Retina (tissue), 1 donor: Measurements from ENCODE around the gene ASB18.
A peak's percentile ranks its signal among the peaks of the same experiment; 100 is the strongest.
"Not testable (repeated sequence)": the region's sequence is repeated elsewhere in the genome, so short reads cannot be mapped to it uniquely, and the experiment has no call there.

Source experiments
- DNase-seq: peaks from one replicate; pipeline ENCODE4 v3.0.0-alpha.2; 2016

Gene ASB18, protein sequence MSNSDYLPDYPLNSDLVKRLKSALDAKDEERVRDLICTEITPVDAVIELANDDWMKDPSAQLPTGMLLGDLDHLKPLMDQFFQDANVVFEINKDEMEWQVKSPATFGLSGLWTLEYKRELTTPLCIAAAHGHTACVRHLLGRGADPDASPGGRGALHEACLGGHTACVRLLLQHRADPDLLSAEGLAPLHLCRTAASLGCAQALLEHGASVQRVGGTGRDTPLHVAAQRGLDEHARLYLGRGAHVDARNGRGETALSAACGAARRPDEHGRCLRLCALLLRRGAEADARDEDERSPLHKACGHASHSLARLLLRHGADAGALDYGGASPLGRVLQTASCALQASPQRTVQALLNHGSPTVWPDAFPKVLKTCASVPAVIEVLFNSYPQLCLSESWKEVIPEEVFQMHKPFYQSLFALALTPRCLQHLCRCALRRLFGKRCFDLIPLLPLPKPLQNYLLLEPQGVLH

DNA sequence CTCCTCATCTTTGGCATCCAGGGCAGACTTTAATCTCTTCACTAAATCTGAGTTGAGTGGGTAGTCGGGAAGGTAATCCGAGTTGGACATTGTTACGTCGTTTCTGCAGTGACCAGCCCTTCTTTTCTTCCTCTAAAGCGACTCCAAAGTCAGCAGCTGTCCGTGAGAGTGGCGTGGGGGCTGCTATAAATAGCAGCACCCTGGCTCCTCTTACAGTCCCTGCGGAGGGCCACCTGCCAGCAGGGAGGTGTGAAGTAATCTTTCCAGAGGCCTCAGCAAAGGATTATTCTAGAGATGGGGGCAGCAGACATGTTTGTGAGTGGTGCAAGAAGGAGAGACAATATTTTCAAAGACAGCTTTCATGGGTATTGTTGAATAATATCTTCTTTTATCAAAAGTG lies at the start of gene ASB18:
TSS of gene ASB18 (minus strand) at position 151 of the 400 bp plus-strand sequence. CDS start at position 90, 61 bp downstream.
- no peak for DNase-seq

DNA sequence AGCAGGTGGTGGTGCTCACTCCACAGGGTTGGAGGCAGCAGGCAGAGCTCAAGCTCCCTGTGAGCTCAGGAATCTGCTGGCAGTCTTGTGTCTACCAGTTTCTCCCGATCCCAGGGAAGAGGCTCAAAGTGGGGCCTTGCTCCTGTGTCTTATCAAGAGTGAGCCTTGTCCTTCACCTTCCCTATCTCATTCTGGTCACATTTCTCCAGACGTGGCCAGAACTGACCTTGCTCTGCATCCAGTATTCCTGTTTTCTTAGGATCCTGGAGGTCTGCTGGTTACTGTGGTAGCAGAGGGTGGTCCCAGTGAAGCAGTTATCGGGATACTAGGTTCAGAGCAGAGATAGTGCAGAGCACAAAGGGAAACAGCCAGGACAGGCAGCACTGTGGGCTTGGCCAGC lies 47.1 kb upstream of the ASB18 start:
- no peak for DNase-seq

DNA sequence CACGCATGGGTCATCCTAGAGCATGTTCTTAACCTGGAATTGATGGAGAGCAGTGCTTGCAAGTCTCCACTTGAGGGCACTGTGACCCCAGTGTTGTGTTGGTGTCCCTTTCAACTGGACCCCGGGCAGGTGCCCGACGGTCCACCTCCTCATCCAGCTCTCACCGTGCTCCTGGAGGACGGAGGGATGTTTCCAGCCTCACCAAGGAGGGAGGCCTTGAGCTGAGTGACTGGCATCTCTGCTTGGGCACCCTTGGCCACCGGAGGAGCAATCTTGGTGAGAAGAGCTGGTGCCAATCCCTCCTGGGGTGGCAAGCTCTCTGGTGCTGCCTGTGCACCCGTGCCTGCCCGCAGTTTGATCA lies 45.4 kb upstream of the ASB18 start:
- peak; percentile 47 for DNase-seq

DNA sequence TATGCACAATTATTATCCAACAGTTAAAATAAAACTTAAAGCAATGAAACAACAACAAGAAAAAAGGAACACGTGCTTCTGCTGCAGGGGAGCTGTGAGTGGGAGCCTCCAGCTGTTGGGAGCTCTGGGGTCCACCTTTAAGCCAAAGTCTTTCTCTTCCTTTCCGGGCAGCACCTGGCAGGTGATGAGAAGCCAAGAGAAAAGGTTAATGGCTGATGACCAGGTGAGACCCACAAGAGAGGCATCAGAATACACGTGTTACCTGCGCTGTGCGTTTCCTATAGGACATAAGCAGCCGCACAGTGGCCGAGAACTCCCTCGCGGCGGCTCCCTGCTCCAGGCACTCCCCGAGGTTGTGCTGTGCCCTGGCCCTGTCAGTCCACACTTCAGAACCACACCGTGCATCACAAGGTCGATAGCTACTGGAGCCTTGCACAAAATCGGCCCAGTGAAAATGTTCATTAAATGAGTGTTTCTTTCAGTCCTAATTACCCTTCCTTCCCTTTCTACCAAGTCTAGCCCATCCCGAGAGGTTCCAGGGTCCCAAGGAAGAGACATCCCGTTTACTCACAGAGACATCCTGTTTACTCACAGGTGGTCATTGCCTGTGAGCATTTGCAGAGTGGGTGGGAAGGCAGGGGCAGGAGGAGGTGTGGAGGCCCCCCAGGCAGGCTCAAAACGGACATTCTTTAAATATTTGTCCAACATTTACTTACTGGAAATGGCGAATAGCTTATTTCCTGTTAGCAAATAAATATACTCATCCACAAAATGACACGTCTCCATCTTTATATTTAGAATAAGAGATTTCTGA lies 44.9 kb upstream of the ASB18 start:
- no peak for DNase-seq

DNA sequence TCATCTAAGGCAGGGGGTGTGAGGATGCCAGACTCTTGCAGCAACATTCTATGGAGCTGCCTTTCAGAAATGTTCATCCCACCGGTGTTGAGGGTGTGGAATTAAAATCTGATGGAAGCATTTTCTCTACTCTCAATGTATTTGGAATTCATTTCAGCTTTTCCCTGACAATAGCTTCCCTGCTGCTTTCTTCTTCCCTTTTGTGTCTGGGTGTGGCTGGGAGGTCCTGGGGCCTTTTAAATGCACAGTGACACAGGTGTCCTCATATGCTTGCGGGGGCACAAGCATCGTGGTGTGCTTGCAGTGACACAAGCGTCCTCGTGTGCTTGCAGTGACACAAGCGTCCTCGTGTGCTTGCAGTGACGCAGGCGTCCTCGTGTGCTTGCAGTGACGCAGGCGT lies 43.4 kb upstream of the ASB18 start:
- DNase-seq = no peak

DNA sequence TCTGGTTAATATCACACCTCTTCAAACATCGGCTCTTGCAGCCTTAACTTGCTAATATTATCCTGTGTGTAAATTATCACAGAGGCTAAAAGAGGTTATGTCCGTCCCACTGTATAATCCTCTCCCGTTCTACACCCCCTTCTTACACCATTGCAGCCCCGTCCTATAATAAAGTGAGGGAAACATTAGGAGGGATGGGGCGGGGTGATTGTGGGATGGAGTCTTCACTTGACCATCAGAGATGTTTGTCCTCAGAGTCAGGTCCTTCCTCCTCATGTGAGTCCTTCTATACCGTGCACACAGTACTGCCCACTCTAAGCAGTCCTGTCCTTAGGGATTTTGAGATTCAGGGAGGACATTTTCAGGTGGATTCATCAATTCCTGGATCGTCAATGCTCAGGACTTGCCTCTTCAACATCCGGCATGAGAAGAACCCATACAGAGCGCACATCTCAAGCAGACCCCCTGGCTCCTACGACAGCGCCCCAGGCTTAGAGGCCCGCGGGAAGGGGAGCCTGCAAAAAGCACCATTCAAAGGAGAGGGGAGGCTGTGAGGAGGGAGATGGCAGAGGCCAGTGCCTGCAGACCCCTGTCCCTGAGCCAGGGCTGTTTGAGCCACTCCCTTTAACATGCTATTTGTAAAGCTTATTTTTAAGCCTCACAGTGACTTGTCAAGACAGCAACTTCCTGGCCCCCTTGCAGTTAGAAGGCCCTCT lies 42.8 kb upstream of the ASB18 start:
- no peak for DNase-seq

DNA sequence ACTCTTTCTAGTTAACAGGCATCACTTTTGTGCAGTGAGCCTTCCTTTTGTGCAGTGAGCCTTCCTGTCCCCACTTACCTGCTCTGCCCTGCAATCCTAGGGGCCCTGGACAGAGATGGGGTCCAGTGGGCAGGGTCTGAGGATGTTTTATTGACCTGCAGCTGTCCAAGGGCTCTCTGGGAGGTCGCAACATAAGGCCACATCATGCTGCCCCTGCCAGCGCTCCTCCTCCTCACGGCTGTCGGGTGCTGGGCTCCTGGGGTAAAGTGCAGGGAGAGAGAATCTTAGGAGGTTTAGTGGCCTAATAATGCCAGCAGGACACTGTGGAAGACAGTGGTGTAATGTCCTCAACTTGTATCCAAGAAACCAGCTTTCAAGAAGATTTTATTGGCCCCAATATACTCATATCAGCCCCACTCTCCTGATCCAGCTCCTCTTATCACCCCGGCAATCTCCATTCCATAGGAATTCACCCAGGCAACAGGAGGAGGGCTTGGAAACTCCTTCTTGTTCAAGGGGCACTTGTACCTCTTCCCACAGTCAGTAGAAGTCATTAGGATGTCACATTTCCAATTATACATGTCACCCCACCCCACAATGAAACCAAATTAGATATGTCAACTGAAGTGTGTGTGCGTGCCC lies 41.9 kb upstream of the ASB18 start:
- no peak for DNase-seq

DNA sequence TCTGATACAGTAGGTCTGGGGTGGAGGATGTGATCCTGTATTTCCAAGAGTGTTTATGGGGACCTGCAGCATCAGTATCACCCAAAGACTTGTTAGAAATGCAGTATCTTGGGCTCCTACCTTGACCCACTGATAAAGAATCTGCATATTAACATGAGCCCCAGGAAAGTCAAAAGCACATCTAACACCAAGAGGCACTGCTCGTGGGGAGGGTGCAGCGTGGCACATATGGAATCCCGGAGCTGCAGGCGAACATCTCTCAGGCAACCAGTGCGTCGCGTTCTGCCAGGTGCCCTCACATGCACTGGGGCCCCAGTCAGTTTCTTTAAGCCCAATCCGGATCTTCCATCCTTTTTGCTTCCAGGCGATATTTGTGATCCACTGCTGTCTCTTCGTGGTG lies 41.3 kb upstream of the ASB18 start:
- DNase-seq = no peak

DNA sequence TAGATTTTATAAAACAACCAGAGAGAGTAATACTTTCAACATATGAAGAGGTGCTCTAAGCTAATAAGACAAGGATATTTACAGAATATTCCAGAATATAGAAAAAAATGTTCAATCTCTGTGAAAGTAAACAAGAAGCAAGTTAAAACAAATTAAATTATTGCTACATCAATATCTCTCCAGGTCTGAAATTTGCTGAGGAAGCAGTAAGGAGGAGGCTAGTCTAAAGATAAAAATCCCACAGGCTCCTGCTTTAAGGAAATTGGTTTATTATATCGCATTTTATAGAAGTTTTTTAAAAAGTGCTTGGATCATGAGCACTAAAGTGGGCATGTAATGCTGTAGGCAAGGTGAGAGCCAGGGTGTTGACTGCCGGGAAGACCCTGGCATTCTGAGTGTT lies 39.7 kb upstream of the ASB18 start:
- DNase-seq = no peak

DNA sequence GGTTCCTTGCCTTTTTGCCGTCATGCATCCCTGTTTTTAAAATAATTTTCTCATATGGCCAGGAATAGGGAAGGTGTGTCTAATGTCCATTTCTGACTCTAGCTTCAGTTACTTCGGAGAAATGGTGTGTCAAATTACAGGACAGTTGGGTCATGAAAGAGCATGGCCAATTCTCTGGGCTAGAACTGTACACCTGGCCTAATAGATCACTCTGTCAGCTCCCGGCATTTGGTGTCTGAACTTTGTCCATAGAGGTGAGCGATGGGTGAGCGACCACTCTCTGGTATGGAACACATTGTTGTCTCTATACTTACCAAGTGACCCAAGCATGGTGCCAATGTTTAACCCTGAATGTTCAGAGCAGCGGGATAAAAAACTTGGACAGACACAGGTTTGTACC lies 38.3 kb upstream of the ASB18 start:
- DNase-seq = no peak

DNA sequence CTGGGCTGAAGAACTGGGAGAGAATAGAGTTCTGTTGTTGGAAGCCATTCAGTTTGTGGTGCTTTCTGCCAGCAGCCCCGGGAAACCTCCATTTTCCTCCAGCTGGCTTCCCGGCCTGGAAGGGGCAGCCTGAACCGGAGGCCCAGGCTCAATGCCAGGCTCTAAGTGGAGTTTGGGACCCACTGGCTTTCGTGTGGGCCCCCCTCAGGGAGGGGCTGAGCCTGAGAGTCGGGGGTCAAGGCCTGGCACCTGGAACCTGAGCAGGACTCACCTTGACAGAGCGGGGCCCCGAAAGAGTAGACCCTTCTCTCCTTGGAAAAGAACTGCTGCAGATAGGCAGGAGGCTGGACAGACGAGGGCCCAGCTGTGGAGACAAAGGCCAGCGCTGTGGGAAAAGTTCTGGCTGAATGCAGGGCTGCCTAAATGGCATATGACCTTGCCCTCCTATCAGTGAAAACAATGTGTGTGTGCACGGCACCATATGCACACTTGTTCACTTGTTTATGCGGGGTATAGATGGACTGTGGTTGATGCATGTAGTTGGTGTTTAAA lies 34.8 kb upstream of the ASB18 start:
- no peak for DNase-seq

DNA sequence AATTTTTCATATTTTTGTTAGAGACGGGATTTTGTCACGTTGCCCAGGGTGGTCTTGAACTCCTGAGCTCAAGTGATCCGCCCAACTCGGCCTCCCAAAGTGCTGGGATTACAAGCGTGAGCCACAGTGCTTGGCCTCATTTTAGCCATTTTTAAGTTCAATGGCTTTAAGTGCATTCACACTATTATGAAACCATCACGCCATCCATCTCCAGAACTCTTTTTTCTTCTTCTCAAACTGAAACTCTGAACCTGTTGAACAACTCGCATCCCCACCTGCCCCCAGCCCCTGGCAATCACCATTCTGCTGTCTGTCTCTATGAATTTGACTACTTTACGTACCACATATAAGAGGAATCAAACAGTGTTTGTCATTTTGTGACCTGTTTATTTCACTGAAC lies 31.3 kb upstream of the ASB18 start:
- no peak for DNase-seq

DNA sequence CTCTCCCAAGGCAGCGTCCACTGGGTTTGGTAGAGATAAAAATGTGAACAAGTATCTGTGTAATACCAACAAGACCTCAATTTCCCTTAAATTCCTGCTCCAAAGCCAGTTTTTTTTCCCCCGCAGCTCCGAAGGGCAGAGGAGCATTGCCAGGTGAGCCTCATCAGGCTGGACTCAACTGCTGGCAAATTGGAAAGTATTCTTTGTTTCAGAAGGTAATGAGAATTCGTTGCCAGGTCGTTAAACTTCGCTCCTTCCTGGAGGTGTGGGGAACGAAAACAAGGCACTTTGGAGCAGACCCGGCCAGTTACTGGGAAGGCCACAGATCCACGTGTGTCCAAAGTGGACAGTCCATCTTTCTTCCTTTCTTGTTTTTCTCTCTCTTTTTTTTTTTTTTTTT lies 30.4 kb upstream of the ASB18 start:
- DNase-seq = no peak

DNA sequence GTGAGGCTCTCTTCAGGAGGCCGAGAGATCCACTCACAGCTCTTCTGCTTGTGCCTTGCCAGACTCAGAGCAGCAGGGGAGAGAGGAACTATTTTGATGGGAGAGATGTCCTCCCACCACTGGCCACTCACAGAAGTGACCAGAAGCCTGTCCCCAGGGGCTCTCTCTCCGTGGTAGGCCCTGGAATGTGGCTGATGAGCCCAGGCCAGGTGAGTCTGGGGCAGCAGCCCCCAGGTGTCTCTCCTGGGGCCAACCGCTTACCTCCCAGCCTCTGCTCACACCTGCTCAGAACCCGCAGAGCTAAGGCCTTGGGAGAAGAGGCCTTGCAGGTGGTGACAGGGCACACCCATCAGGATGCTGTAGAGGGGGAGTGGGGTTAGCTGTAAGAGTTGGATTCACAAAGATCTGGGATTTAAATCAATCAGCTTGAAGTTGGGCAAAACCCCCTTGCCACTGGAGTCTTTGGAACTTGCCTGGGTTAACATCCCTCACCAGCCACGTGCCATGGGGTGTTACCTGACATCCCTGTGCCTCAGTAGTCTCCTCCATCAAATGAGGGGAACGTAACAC lies 29.1 kb upstream of the ASB18 start:
- DNase-seq = no peak

DNA sequence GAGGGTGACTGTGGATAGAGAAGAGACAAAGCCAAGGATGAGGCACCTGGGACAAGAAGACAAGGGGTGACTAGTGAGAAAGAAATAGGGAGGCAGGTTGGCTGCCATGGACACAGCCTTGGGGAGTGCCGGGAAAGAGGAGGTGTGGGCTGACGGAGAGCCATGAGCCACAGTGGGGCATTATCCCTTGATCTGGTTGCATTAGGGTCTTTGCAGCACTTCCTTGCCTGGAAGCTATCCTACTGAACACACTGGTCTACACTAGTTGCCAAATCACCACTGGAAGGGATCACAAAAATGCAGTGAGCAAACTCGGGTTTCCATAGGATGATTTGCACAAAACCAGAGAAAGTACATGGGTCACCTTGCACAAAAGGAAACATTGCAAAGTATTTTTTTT lies 27.7 kb upstream of the ASB18 start:
- DNase-seq = no peak

DNA sequence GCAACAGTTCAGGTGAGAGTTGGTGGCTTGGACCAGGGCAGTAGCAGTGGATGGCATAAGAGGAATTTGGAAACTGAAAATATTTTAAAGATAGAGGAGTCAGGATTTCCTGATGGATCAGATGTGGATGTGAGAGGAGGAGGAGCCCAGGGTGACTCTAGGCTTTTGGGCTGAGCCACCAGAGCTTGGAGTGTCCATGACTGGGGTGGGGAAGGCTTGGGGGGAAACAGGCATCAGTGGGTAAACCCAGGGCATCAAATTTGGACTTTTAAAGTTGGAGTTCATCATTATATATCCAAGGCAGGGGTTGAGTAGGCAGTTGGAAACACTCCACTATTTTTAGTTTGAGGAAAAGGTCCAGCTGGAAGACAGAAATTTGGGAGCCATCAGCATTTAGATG lies 27.3 kb upstream of the ASB18 start:
- DNase-seq = no peak

DNA sequence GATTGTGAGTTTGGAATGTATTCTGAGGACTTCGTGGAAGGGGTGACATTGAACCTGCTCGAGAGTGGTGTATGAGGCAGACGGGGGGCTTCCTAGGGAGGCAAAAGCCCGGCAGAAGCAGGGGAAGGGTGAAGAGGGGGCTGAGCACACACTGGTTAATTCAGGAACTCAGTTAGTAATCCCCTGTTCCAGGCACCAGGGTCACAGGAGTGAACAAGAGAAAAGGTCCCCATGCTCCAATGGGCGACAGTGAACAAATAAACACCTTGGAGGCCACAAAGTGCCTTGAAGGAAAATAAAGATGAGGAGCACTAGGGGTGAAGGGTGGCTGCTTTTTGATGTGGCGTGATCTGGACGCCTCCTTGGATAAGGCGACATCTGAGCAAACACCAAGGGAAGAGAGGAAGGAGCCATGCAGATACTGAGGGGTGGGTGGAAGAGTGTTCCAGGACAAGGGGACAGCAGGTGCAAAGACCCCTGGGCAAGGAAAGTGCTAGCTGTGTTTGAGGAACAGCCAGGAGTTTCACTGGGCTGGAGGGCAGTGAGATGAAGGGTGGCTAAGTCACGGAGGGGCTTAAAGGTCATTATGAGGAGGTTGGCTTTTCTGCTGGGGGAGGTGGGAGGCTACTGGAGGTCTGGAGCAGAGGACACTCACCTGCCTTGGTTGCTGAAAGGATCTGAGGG lies 26.7 kb upstream of the ASB18 start:
- DNase-seq = no peak

DNA sequence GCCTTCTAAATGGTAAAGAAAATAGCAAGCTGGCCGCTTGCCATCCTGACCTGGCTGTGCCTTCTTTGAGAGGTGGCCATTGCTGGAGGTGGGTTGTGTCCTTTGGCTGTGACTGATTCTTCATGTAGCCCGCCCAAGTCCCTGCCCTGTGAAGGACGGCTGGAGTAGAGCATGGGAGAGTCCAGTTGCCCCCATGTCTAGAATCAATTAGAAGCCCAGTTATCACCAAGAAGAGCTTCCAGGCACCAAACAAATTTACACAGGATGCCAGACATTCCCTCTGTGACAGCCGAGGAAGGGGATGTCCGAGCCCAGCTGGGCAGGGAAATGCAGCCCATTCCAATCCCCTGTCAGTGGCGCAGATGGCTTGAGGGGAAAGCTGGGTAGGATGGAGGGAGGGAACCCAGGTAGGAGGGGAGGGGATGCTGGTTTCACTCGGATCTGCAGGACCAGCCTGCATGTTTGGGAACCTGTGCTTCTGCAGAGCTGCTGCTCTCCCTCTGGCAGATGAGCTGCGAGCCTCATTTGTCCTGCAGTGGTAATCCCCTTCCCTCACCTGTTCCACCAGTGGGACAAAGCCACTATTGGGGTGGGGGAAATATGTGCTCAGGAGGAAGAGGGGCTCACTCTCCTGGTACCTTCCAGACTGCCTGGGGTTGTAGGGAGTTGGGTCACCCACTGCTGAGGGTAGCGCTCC lies 25.7 kb upstream of the ASB18 start:
- no peak for DNase-seq

DNA sequence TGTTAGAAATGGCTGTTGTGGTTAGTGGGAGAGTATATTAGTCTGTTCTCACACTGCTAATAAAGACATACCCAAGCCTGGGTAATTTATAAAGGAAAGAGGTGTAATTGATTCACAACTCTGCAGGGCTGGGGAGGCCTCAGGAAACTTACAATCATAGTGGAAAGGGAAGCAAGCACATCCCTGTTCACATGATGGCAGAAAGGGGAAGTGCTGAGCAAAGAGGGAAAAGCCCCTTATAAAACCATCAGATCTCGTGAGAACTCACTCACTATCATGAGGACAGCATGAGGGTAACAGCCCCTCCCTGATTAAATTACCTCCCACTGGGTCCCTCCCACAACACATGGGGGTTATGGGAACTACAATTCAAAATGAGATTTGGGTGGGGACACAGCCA lies 24.2 kb upstream of the ASB18 start:
- DNase-seq = not testable (repeated sequence)

DNA sequence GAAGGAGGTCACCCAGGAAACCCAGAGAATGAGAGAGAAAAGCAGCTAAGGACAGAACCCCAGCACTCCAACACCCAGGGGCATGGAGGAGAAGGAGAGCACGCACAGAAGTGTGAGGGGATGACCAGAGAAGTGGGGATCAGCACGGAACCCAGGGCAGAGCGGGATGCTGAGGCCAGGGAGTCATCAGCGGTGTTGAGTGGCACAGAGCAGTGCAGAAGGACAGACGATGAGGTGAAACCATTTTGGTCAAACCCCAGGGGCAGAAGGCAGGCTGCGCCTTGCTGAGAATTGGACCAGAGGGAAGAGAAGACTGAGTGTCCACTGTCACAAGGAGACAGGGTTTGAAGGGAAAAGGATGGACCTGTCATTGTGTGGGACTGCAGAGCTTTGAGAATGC lies 23.4 kb upstream of the ASB18 start:
- DNase-seq = no peak

DNA sequence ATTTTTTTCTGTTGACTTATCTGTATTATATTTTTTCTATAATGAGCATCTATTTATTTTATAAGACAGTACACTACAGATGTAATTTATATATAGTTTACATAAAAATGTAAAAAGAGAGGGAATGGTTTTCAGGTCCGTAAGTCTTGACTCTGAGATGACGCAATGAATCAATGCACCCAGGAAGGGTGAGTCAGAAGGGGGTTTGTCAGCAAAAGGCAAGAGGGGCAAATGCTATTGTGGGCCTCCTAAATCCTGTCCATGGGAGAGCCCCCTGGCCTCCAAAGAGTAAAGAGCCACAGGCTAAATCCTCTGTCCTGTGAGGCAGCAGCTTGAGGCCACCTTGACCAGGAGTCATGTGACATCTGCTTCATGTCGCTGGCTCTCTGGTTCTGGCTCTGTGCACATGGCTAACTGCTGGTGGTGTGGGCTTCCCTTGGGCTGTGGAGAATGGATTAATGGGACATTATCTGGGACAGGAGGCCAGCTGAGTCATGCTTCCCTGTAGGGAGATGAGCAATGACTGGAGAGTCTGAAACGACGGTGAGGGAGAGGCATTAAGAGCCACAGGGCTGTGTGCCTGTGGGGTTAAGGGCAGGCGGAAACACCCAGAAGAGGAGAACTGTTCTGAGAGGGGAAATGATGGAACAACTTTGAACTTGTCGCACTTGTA lies 22.8 kb upstream of the ASB18 start:
- no peak for DNase-seq
